ENCODE results near the gene CACNB4.
"Not testable (repeated sequence)": the region's sequence is repeated elsewhere in the genome, so short reads cannot be mapped to it uniquely, and the experiment has no call there.

Gene CACNB4

GRCh38 chr2:151891566-151892194 lies 207.2 kb downstream of the CACNB4 start:
- no peak for DNase-seq

DNA sequence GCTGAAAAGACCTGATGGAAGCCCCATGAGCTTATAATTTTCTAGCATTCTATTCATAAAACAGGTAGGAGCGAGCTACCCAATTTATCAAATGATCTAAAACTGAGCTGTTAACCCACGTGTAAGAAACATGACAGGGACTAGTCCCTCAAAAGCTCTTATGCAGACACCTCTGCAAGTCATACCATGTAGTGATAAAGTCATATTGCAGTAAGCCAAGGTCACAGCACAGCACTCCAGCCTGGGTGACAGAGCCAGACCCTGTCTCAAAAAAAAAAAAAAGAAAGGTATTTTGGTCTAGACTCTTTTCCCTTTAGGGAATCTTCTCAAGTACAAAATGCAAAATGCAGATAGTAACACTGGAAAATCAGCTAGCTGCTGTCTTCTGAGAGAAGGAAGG lies 211.7 kb downstream of the CACNB4 start:
- no peak for DNase-seq

DNA sequence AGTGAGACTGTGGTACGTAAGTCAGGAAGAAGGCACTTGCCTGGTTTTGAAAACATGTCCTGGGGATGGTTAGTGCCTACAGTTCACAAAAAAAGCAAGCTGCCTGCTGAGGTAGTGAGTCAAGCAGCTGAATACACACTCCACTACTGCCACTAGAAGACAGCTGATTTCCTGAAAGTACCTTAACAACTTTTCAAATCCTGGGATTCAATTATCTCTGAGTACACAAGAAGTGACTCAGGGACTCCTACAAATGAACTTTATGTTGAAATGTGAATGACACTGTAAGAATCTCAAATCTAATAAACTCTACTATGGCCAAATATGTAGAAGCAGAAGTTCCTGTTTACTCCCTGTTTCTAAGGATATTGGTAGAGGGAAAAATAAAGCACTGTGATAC lies 212.6 kb downstream of the CACNB4 start:
- DNase-seq: no peak

DNA sequence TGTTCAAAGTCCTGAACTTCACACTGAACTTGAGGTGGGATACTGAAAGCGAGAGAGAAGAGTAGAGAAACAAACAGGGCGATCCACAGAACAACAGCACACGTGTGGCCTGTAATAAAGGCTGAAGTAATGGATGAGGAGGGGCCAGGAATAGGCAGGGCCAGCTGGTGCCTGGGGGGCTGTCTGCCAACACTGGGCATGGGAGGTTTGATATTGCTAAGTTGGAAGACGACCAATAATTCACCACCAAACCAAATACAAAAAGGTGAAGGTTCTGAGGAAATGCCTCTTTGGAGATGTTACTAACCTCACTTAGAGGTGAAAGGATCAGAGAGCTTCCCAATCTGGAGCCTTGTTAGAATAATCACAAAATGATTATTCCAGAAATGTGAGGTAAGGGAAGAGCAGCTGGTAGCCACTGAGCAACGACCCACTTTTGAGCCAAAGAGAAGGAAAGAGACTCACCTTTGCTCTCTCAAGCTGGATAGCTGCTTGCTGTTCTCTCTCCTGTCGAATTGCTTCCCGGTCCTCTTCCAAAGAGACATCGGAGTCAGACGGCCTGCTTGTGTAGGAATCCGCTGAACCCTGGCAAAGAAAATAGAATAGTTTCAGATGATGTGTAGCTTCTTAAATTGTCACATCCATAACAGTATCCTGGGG lies 215.9 kb downstream of the CACNB4 start:
- DNase-seq: no peak

- DNase-seq: no peak
These were observed 217.5 kb downstream of the CACNB4 start for GRCh38 chr2:151881342-151881741.

DNA sequence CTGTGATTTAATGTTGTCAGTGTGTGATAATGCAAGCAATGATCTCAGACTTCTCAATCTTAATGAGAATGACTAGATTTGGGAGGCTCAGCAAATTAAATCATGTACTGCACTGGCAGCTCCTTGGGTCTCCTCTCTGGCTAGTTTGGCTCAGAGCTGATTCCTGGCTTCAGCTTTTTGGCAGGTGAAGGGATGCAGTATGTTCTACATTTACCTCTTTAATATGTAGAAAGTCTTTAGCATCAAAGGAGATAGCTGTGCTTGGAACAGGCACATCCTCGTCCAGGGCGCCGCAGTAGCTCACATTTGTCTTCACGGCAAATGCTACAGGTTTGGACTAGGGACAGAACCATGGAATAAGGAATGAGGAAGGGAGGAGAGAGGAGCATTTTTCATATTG lies 218.3 kb downstream of the CACNB4 start:
- DNase-seq: no peak

DNA sequence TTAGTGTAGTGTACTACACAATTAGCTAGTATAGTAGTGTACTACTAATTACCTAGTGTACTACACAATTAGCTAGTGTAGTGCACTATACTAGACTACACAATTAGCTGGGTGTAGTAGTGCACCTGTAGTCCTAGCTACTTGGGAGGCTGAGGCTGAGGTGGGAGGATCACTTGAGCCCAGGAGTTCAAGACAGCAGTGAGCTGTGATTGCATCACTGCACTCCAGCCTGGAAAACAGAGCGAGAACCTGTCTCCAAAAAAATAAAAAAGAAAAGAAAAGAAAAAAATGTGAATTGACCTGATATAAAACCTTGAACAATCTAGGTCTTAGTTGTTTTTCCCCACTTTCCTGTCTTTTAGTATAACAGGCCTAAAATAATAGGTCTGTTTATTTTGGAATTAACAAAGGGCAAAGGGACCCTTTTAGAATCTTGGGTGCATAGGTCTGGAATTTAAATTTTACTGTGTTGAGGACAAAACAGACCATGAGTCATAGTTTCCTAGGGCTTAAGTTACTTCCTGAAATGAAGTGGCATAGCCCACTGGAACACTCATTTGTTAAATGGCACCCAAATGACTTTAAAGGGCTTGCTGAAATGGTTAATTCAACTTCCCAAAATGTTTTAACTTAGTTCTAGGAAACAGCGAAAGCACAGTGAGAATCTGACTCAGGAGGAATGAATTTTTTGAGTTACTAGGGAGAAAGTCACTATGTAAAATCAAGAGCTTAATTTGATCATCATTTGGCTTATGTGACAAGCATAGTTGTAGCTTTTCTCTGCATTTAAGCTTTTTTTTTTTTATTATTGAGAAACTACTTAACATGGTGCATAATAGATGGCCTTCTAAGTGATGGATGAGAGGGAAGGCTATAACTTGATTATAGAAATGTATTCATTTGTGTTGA lies 219.9 kb downstream of the CACNB4 start:
- no peak for DNase-seq

DNA sequence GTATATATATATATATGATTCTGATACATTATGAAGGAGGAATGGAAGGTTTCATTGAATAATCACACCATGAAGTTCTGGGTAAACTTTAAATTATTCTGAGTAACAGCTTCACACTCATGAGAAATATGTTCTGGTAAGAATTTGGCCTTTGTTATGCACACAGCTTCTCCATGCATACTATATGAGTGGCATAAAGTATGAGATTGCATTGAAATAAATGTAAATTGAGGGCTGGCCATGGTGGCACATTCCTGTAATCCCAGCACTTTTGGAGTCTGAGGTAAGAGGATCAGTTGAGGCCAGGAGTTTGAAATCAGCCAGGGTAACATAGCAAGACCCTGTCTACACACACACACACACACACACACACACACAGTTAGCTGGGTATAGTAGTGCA lies 220.6 kb downstream of the CACNB4 start:
- no peak for DNase-seq

DNA sequence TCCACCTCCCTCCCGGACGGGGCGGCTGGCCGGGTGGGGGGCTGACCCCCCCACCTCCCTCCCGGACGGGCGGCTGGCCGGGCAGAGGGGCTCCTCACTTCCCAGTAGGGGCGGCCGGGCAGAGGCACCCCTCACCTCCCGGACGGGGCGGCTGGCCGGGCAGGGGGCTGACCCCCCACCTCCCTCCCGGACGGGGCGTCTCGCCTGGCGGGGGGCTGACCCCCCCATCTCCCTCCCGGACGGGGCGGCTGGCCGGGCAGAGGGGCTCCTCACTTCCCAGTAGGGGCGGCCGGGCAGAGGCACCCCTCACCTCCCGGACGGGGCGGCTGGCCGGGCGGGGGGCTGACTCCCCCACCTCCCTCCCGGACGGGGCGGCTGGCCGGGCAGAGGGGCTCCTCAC lies 223.2 kb downstream of the CACNB4 start:
- DNase-seq: not testable (repeated sequence)

DNA sequence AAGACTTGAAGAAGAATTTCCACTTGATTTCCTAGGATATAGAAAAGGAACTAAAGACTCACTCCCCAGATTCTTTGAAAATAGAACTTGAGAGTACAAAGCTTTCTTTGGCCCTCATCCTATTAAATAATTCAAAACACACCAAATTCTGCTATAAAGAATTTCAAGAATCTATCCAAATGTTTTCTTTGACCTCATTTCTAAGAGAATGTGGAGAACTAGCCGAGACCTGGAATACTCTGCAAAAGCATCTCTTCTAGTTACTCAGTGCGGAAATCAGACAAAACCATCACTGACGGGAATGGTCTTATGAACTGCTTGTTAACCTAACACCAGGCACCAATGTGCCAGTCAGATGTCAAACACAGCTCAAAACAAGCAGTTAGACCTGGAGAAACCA lies 226.4 kb downstream of the CACNB4 start:
- no peak for DNase-seq

DNA sequence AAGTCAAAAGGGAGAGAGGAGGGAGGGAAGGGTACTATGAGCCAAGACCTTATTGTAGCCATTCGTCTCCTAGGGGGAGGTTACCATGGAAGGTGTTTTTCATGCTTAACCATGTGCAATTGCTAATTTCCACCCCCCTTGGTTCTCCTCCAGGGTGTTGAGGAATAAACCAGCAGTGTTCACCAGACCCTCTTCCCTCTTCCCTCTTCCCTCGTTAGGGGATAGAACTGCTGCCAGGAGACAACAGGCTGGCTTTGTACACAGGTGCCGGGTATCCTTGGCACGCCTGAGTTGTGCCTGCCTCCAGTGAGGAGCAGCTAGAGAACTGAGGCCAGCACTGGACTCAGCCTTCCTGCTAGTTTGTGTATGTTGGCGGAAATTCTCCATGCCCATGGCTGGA lies 229.6 kb downstream of the CACNB4 start:
- DNase-seq: no peak

- no peak for DNase-seq
These were observed 236.1 kb downstream of the CACNB4 start for GRCh38 chr2:151862700-151863099.

- DNase-seq: no peak
These were observed 237.7 kb downstream of the CACNB4 start for GRCh38 chr2:151861174-151861573.

GRCh38 chr2:151860613-151861146 lies 238.2 kb downstream of the CACNB4 start:
- no peak for DNase-seq

- DNase-seq: no peak
These were observed 238.6 kb downstream of the CACNB4 start for GRCh38 chr2:151860210-151860609.

DNA sequence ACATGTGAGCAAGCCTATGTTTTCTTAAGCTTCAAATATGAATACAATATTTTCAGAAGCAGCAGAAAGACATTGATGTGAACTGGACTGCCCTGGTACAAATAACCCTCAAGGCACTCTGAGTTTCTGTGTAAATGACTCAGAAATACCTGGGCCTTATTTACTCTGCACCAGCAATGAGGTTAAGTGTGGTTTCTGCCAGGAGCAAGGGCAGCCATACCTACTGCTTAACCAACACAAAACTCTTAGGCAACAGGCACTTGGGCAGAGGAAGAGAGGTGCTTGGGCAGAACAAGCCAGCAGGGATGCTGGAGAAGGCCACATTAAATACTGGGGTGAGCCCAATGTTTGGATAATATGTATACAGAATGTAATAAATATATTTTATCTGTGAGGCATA lies 241.2 kb downstream of the CACNB4 start:
- DNase-seq: no peak

DNA sequence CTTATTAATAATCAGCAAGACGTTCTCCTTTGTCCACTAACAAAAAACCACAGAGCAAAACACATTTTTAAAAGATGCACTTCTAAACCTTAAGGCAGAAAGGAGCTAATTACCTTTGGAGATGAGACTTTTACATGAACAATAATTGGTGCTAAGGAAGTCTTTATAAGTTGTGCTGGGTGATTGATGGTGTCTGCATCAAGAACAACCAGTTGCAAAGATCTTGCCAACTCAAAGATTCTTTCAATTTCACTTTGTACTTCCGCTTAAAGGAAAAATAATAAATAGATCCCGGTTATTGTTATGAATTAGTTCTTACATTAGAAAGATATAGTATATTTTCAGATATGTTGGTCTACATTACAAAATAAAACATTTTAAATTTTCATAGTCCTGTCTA lies 243.7 kb downstream of the CACNB4 start:
- DNase-seq: no peak

- DNase-seq: no peak
These were observed 245.6 kb downstream of the CACNB4 start for GRCh38 chr2:151853070-151853758.

- no peak for DNase-seq
These were observed 246.4 kb downstream of the CACNB4 start for GRCh38 chr2:151852260-151853069.

DNA sequence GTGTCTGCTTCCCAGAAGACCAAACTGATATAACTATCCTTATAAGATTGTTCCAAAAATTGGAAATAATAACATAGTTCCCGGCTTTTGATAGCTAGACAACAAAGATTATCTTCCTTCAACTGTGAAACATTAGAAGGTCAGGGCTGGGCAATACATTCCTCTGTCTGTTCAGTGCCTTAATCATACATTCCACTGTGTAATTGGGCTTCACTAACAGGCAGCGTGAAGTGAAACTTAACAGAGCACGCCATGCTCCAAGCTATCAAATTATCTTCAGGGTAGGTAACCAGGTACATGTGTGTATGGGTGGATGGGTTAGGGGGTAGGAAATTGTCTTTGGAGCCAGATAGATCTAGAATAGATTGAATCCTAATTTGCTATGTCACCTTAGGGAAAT lies 247.1 kb downstream of the CACNB4 start:
- no peak for DNase-seq

GRCh38 chr2:151849413-151850010 lies 249.3 kb downstream of the CACNB4 start:
- DNase-seq: no peak

- no peak for DNase-seq
These were observed 253.0 kb downstream of the CACNB4 start for GRCh38 chr2:151845884-151846283.
